GM23338 (cell line): ENCODE measurements around the gene PAF1.

Experiments
- CREB1 ChIP-seq: fragments of 250-450 bp; sonication (Bioruptor Pico); IDR thresholded peaks from 2 replicates; pipeline ENCODE4 v1.5.0; 2020; ENCODE audit warnings: low read depth, mild to moderate bottlenecking, moderate library complexity
- EZH2 ChIP-seq: fragments of 200-600 bp; sonication (generic); IDR thresholded peaks from one replicate; pipeline ENCODE4 v1.8.0; 2017; ENCODE audit warnings: antibody characterized with exemption, mild to moderate bottlenecking, low read depth; ENCODE audit not compliant: unreplicated experiment
- EZH2phosphoT487 ChIP-seq: fragments of 200-600 bp; sonication (generic); IDR thresholded peaks from one replicate; pipeline ENCODE4 v1.8.1; 2018; ENCODE audit warnings: antibody characterized with exemption; ENCODE audit not compliant: unreplicated experiment
- JUNB ChIP-seq: IDR thresholded peaks from one replicate; pipeline ENCODE4 v1.6.1; 2016; ENCODE audit warnings: antibody characterized with exemption; ENCODE audit not compliant: unreplicated experiment
- POLR2AphosphoS5 ChIP-seq: IDR thresholded peaks from 2 replicates; pipeline ENCODE4 v1.6.1; 2016; ENCODE audit warnings: antibody characterized with exemption, low read depth
- ZNF331 ChIP-seq: fragments of 250-450 bp; sonication (Bioruptor Pico); IDR thresholded peaks from 2 replicates; pipeline ENCODE4 v1.5.0; 2020; ENCODE audit warnings: low read depth, mild to moderate bottlenecking, moderate library complexity
- TF ChIP-seq, protein P1 (sequence below), 2 experiments: fragments of 200-600 bp in 1 of 2; sonication (generic) in 1 of 2; conservative IDR thresholded peaks; 2 replicates each; pipeline versions ENCODE4 v1.5.1 to v1.6.1; 2016 to 2017; ENCODE audit warnings: antibody characterized with exemption in 2 of 2, low read depth in 2 of 2, mild to moderate bottlenecking in 2 of 2, moderate library complexity in 1 of 2
- TF ChIP-seq, protein P2 (sequence below): IDR thresholded peaks from one replicate; pipeline ENCODE4 v1.6.1; 2018; ENCODE audit warnings: antibody characterized with exemption; ENCODE audit not compliant: unreplicated experiment
- TF ChIP-seq, protein P3 (sequence below): IDR thresholded peaks from 2 replicates; pipeline ENCODE4 v1.6.1; 2016; ENCODE audit warnings: antibody characterized with exemption
- TF ChIP-seq, protein P4 (sequence below): fragments of 250-450 bp; sonication (Bioruptor Pico); IDR thresholded peaks from 2 replicates; pipeline ENCODE4 v1.5.0; 2020; ENCODE audit warnings: mild to moderate bottlenecking, moderate library complexity

DNA sequence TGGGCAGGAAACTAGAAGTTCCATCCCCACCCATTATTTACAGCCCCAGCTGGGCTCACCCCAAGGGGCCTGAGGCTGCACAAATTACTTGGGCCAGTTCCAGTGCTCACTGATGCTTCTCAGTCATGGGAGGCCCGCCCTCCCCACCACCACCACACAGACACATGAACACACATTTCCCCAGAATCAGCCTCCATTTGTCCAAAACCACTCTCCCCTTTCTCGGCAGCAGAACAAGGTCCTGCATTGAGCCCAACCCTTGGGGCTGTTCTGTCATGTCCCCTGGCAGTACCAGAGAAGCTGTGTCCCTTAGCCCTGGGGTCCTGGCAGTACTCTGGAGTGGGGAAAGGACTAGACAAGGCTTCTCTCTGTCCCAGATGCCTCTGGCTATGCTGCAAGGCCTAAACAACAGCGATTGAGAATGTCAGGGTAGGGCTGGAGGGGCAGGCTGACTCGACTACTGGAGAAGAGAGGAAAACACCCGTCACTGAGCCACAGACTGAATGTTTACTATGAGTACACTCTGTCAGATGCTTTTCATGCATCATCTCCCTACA, 26.9 kb downstream of the PAF1 start:
- TF ChIP-seq, protein P1, sequence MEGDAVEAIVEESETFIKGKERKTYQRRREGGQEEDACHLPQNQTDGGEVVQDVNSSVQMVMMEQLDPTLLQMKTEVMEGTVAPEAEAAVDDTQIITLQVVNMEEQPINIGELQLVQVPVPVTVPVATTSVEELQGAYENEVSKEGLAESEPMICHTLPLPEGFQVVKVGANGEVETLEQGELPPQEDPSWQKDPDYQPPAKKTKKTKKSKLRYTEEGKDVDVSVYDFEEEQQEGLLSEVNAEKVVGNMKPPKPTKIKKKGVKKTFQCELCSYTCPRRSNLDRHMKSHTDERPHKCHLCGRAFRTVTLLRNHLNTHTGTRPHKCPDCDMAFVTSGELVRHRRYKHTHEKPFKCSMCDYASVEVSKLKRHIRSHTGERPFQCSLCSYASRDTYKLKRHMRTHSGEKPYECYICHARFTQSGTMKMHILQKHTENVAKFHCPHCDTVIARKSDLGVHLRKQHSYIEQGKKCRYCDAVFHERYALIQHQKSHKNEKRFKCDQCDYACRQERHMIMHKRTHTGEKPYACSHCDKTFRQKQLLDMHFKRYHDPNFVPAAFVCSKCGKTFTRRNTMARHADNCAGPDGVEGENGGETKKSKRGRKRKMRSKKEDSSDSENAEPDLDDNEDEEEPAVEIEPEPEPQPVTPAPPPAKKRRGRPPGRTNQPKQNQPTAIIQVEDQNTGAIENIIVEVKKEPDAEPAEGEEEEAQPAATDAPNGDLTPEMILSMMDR (conservative IDR thresholded peaks at IDR 0.05; ENCODE audit: low read depth in 2 of 2): no peak
- no peak for TF ChIP-seq POLR2AphosphoS5
- no peak for TF ChIP-seq CREB1
- TF ChIP-seq, protein P2, sequence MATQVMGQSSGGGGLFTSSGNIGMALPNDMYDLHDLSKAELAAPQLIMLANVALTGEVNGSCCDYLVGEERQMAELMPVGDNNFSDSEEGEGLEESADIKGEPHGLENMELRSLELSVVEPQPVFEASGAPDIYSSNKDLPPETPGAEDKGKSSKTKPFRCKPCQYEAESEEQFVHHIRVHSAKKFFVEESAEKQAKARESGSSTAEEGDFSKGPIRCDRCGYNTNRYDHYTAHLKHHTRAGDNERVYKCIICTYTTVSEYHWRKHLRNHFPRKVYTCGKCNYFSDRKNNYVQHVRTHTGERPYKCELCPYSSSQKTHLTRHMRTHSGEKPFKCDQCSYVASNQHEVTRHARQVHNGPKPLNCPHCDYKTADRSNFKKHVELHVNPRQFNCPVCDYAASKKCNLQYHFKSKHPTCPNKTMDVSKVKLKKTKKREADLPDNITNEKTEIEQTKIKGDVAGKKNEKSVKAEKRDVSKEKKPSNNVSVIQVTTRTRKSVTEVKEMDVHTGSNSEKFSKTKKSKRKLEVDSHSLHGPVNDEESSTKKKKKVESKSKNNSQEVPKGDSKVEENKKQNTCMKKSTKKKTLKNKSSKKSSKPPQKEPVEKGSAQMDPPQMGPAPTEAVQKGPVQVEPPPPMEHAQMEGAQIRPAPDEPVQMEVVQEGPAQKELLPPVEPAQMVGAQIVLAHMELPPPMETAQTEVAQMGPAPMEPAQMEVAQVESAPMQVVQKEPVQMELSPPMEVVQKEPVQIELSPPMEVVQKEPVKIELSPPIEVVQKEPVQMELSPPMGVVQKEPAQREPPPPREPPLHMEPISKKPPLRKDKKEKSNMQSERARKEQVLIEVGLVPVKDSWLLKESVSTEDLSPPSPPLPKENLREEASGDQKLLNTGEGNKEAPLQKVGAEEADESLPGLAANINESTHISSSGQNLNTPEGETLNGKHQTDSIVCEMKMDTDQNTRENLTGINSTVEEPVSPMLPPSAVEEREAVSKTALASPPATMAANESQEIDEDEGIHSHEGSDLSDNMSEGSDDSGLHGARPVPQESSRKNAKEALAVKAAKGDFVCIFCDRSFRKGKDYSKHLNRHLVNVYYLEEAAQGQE: no peak
- TF ChIP-seq ZNF331 (CRISPR knock-in tag): no peak
- TF ChIP-seq EZH2: no peak
- no peak for TF ChIP-seq EZH2phosphoT487
- TF ChIP-seq, protein P3, sequence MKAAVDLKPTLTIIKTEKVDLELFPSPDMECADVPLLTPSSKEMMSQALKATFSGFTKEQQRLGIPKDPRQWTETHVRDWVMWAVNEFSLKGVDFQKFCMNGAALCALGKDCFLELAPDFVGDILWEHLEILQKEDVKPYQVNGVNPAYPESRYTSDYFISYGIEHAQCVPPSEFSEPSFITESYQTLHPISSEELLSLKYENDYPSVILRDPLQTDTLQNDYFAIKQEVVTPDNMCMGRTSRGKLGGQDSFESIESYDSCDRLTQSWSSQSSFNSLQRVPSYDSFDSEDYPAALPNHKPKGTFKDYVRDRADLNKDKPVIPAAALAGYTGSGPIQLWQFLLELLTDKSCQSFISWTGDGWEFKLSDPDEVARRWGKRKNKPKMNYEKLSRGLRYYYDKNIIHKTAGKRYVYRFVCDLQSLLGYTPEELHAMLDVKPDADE: no peak
- TF ChIP-seq, protein P4, sequence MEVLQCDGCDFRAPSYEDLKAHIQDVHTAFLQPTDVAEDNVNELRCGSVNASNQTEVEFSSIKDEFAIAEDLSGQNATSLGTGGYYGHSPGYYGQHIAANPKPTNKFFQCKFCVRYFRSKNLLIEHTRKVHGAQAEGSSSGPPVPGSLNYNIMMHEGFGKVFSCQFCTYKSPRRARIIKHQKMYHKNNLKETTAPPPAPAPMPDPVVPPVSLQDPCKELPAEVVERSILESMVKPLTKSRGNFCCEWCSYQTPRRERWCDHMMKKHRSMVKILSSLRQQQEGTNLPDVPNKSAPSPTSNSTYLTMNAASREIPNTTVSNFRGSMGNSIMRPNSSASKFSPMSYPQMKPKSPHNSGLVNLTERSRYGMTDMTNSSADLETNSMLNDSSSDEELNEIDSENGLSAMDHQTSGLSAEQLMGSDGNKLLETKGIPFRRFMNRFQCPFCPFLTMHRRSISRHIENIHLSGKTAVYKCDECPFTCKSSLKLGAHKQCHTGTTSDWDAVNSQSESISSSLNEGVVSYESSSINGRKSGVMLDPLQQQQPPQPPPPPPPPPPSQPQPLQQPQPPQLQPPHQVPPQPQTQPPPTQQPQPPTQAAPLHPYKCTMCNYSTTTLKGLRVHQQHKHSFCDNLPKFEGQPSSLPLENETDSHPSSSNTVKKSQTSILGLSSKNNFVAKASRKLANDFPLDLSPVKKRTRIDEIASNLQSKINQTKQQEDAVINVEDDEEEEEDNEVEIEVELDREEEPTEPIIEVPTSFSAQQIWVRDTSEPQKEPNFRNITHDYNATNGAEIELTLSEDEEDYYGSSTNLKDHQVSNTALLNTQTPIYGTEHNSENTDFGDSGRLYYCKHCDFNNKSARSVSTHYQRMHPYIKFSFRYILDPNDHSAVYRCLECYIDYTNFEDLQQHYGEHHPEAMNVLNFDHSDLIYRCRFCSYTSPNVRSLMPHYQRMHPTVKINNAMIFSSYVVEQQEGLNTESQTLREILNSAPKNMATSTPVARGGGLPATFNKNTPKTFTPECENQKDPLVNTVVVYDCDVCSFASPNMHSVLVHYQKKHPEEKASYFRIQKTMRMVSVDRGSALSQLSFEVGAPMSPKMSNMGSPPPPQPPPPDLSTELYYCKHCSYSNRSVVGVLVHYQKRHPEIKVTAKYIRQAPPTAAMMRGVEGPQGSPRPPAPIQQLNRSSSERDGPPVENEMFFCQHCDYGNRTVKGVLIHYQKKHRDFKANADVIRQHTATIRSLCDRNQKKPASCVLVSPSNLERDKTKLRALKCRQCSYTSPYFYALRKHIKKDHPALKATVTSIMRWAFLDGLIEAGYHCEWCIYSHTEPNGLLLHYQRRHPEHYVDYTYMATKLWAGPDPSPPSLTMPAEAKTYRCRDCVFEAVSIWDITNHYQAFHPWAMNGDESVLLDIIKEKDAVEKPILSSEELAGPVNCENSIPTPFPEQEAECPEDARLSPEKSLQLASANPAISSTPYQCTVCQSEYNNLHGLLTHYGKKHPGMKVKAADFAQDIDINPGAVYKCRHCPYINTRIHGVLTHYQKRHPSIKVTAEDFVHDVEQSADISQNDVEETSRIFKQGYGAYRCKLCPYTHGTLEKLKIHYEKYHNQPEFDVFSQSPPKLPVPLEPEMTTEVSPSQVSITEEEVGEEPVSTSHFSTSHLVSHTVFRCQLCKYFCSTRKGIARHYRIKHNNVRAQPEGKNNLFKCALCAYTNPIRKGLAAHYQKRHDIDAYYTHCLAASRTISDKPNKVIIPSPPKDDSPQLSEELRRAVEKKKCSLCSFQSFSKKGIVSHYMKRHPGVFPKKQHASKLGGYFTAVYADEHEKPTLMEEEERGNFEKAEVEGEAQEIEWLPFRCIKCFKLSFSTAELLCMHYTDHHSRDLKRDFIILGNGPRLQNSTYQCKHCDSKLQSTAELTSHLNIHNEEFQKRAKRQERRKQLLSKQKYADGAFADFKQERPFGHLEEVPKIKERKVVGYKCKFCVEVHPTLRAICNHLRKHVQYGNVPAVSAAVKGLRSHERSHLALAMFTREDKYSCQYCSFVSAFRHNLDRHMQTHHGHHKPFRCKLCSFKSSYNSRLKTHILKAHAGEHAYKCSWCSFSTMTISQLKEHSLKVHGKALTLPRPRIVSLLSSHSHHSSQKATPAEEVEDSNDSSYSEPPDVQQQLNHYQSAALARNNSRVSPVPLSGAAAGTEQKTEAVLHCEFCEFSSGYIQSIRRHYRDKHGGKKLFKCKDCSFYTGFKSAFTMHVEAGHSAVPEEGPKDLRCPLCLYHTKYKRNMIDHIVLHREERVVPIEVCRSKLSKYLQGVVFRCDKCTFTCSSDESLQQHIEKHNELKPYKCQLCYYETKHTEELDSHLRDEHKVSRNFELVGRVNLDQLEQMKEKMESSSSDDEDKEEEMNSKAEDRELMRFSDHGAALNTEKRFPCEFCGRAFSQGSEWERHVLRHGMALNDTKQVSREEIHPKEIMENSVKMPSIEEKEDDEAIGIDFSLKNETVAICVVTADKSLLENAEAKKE (CRISPR knock-in tag): no peak
- no peak for TF ChIP-seq JUNB
